D721Med (cell line): Measurements from ENCODE around the gene ATCAY.
"Not testable (repeated sequence)": the region's sequence is repeated elsewhere in the genome, so short reads cannot be mapped to it uniquely, and the experiment has no call there.

Source experiments
- DNase-seq: peaks from one replicate; pipeline ENCODE4 v3.0.0; 2011; ENCODE audit warnings: low spot score; ENCODE audit not compliant: insufficient read length
- FAIRE-seq: peaks from 2 replicates; lab custom pipeline; 2011; peaks lifted over from hg19 to GRCh38; lab: Jason Lieb, UNC
- TF ChIP-seq, protein P1 (sequence below): IDR thresholded peaks from 2 replicates; pipeline ENCODE4 v1.5.1; 2012; ENCODE audit warnings: mild to moderate bottlenecking, control low read depth; ENCODE audit not compliant: insufficient read depth; ENCODE audit errors: missing control alignments

ATCAY gene

GRCh38 chr19:3932931-3933810, 52.7 kb downstream of the ATCAY start, which contains the start of gene NMRK2:
TSS of gene NMRK2 (plus strand) at chr19:3933069. CDS start at chr19:3933672, 603 bp downstream.
- TF ChIP-seq, protein P1, sequence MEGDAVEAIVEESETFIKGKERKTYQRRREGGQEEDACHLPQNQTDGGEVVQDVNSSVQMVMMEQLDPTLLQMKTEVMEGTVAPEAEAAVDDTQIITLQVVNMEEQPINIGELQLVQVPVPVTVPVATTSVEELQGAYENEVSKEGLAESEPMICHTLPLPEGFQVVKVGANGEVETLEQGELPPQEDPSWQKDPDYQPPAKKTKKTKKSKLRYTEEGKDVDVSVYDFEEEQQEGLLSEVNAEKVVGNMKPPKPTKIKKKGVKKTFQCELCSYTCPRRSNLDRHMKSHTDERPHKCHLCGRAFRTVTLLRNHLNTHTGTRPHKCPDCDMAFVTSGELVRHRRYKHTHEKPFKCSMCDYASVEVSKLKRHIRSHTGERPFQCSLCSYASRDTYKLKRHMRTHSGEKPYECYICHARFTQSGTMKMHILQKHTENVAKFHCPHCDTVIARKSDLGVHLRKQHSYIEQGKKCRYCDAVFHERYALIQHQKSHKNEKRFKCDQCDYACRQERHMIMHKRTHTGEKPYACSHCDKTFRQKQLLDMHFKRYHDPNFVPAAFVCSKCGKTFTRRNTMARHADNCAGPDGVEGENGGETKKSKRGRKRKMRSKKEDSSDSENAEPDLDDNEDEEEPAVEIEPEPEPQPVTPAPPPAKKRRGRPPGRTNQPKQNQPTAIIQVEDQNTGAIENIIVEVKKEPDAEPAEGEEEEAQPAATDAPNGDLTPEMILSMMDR, result no peak
- peak; percentile 68 for DNase-seq

GRCh38 chr19:3936506-3937442, 56.3 kb downstream of the ATCAY start:
- TF ChIP-seq, protein P1, result no peak
- DNase-seq, result no peak
- FAIRE-seq, result no peak

More at GRCh38 chr19:3932931-3933810, 52.7 kb downstream of the ATCAY start, which contains the start of gene NMRK2:
- FAIRE-seq, result no peak

- DNase-seq, FAIRE-seq: not testable (repeated sequence)
Measured at GRCh38 chr19:3938300-3938950, 57.9 kb downstream of the ATCAY start.

- TF ChIP-seq, protein P1, result no peak
Measured at GRCh38 chr19:3942790-3943409, 62.4 kb downstream of the ATCAY start.

GRCh38 chr19:3944018-3944721, 63.7 kb downstream of the ATCAY start:
- DNase-seq (no peak), FAIRE-seq (no peak)
- TF ChIP-seq, protein P1, result no peak

More at GRCh38 chr19:3942790-3943409, 62.4 kb downstream of the ATCAY start:
- FAIRE-seq, result no peak
- DNase-seq, result no peak

DNA sequence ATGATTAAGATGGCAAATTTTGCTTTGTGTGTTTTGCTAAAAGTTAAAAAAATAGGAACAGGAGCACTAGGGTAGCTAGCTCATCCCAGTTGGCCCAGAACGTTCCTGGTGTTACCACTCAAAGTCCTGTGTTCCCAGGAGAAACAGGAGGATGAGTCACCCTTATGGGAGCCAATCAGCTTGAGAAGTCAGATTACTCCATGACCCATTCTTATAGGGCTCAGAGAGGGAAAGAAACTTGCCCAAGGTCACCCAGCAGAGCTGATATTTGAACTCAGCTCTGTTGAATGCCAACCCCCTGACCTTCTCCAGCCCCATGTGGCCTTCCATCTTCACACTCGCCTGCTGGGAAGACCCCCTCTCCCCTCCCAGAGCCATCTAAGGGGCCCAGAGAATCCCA, 65.4 kb downstream of the ATCAY start:
- DNase-seq (no peak), FAIRE-seq (no peak)
- TF ChIP-seq, protein P1, result no peak

- DNase-seq, FAIRE-seq: not testable (repeated sequence)
Measured at GRCh38 chr19:3947316-3947933, 66.9 kb downstream of the ATCAY start.
